Muscle layer of duodenum (tissue), 2 donors: ENCODE measurements around the gene IL11RA.

Experiments used
- H3K27ac ChIP-seq: one replicate; pipeline ENCODE4 v1.7.0; 2013; ENCODE audit warnings: mild to moderate bottlenecking, low read length
- H3K27me3 ChIP-seq: one replicate; pipeline ENCODE4 v1.7.0; 2013; ENCODE audit warnings: low read depth, mild to moderate bottlenecking, control low read depth, low read length
- H3K36me3 ChIP-seq, 2 donors: one replicate each; pipeline ENCODE4 v1.7.0; 2013; ENCODE audit warnings: low read length in 2 of 2, control low read depth in 1 of 2, mild to moderate bottlenecking in 1 of 2; ENCODE audit not compliant: insufficient read depth in 2 of 2, control insufficient read depth in 1 of 2
- H3K4me1 ChIP-seq, 2 donors: one replicate each; pipeline ENCODE4 v1.7.0; 2013; ENCODE audit warnings: low read length in 2 of 2, mild to moderate bottlenecking in 2 of 2, control low read depth in 1 of 2, moderate library complexity in 1 of 2; ENCODE audit not compliant: insufficient read depth in 2 of 2, control insufficient read depth in 1 of 2
- H3K4me3 ChIP-seq, 2 donors: one replicate each; pipeline ENCODE4 v1.7.0; 2013; ENCODE audit warnings: low read length in 2 of 2, low read depth in 1 of 2, mild to moderate bottlenecking in 1 of 2
- H3K9me3 ChIP-seq, 2 donors: one replicate each; pipeline ENCODE4 v1.7.0; 2013; ENCODE audit warnings: low read length in 2 of 2, control low read depth in 1 of 2, mild to moderate bottlenecking in 1 of 2; ENCODE audit not compliant: control insufficient read depth in 1 of 2
- donor health status: healthy.

The IL11RA gene

DNA sequence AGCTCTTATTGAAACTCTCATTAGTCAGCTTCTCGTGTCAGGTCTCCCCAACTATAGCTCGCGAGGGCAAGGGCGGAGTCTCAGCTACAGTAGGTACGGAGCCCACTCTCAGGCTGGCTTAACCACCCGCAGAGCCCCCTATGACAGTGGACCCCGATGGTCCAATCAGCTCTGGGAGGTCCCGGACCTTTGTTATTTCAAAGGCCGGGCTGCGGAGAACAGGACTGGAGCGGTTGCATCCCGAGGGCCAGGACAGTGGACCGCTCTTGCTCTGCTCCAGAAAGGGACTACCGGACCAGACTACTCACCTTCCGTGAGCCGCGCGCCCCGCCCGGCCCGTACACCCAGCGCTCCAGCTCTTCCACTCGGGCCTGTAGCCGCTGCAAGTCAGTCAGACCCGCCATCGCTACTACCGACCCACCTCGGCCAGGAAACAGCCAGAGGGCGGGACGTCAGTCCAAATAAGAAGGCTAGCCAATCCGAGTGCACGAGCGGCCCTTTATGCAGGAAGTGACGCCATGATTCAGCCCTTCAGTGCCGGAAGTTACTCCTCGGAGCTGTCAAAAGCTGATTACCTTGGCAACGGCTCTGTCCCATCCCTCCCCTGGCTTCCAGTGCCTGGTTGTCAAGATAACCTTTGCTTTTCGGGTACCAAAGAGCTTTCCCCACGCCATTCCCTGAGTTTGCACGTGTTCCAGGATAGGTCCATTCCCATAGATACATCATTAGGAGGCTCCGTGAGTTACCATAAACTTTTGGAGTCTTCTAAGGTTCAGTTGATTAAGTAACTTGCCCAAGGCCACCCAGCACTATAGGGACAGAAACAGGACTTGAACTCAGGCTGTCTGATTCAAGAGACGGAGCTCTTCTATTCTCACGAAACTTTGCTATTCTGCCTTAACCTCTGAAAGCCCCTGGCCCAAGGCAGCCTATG lies 31.7 kb upstream of the IL11RA start, which contains the start of gene DCTN3:
Gene DCTN3, minus strand, starts transcription at position 435 of the 934 bp plus-strand sequence. Its CDS starts 31 bp downstream, at position 404.
- H3K4me1 ChIP-seq = peaks cover 0 to 20% of the 10 kb centered on the region in 2 donors
- no peaks in the 10 kb centered on the region for H3K9me3 ChIP-seq
- H3K4me3 ChIP-seq = peak within 1 kb of the TSS; percentile 70 to 83
- peaks cover 30% of the 10 kb centered on the region for H3K27me3 ChIP-seq
- H3K36me3 ChIP-seq = peaks cover 30 to 35% of the 10 kb centered on the region in 2 donors
- no peak within 1 kb of the TSS for H3K27ac ChIP-seq

DNA sequence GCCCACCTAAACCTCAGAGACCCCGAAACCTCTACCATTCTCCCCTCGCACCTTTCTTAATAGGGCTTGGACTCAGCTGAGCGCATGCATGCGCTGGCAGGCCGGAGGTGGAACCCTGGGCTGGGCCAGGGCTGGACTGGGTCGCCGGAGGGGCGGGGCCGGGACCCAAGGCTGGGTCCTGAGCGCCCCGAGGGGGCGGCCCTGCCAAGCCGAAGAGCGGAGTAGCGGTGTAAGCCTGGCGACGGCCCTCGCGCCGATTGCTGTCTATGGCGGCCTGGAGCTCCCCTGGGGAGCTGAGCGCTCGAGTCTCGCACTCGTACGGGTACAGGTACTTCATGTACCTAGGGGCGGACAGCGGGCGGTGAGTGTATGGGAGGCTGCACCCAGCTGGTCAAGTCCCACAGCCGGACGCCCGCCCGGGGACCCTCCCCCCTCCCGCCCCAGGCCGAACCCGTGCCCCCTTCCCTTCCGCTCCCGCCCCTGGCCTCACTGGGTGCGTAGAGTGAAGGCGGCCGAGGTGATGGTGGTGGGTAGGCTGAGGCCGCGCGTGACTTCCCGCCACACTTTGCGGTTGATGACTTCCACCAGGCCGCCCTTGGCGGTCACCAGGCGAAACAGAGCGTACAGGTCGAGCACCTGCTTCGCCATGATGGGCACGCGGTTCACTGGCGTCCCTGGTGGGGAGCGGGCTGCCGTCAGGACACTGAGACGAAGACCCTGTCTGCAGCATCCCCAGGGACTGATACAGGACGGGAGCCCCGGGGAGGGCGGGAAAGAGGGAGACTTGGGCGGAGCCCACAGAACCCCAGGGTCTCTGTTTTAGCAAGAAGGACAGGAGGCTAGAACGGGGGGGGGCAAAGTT lies 28.4 kb upstream of the IL11RA start:
- H3K4me3 ChIP-seq = peak overlapping the region in 1 of 2 donors; percentile 10
- H3K36me3 ChIP-seq = peaks cover under 1 to 2% of the 10 kb centered on the region in 2 donors
- H3K27ac ChIP-seq = no peak overlapping the region
- no peaks in the 10 kb centered on the region for H3K9me3 ChIP-seq
- H3K27me3 ChIP-seq = peaks cover 62% of the 10 kb centered on the region
- H3K4me1 ChIP-seq = peaks cover 4 to 24% of the 10 kb centered on the region in 2 donors

DNA sequence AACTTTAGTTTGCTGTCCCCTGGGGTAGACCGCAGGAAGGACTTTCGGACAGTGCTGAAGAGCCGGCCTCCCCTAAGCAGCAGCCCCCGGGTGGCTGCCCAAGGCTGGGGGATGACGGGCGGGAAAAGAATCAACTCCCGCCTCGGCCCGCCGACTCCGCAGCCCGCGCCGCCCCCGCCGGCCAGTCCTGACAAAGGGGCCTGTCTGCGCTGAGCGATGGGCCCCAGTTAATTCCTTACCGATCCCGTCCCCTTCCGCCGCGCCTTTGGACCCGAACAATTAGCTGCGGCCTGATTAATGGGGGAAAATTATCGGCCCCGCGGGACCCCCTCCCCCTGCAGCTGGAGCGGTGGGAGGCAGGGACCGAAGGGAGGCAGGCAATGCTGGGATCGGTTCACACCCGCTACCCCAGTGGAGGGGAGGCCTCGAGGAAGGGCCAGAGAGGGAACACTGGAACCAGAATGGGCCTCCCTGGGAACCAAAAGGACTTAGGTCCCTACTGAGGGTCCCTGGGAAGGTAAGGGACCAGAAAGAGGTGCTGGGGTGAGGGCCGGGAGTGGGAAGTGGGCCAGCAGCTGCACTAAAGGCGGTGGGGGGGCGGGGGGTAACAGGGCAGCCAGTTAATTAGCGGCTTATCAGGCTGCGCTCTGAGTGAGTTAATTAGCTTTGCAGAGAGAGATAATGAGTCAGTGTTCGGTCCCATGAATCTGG lies 27.4 kb upstream of the IL11RA start:
- H3K9me3 ChIP-seq = no peaks in the 10 kb centered on the region
- H3K4me1 ChIP-seq = peaks cover 4 to 24% of the 10 kb centered on the region in 2 donors

DNA sequence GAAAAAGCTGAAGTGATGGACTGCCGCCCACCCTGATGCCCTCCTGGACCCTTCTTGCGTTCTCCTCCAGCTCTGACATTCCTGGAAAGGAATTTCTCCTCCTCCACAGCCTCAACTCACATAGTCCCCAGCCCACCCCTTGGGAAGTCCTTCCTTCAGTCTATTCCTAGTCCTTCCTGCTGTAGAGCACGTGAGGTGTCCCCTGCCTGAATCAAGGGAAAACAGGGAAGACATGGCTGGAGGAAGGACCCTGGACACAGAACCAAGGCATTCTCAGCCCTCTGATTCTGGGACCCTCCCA lies 26.8 kb upstream of the IL11RA start:
- Histone ChIP-seq H3K9me3 (no peaks in the 10 kb centered on the region), H3K4me3 (no peak overlapping the region), H3K36me3 (no peaks in the 10 kb centered on the region), H3K27ac (no peak overlapping the region), H3K4me1 (peaks cover 4 to 21% of the 10 kb centered on the region in 2 donors), H3K27me3 (peaks cover 70% of the 10 kb centered on the region)

More for the DNA sequence above, 27.4 kb upstream of the IL11RA start:
- peaks cover 69% of the 10 kb centered on the region for H3K27me3 ChIP-seq
- no peaks in the 10 kb centered on the region for H3K36me3 ChIP-seq
- H3K4me3 ChIP-seq = no peak overlapping the region
- H3K27ac ChIP-seq = no peak overlapping the region

DNA sequence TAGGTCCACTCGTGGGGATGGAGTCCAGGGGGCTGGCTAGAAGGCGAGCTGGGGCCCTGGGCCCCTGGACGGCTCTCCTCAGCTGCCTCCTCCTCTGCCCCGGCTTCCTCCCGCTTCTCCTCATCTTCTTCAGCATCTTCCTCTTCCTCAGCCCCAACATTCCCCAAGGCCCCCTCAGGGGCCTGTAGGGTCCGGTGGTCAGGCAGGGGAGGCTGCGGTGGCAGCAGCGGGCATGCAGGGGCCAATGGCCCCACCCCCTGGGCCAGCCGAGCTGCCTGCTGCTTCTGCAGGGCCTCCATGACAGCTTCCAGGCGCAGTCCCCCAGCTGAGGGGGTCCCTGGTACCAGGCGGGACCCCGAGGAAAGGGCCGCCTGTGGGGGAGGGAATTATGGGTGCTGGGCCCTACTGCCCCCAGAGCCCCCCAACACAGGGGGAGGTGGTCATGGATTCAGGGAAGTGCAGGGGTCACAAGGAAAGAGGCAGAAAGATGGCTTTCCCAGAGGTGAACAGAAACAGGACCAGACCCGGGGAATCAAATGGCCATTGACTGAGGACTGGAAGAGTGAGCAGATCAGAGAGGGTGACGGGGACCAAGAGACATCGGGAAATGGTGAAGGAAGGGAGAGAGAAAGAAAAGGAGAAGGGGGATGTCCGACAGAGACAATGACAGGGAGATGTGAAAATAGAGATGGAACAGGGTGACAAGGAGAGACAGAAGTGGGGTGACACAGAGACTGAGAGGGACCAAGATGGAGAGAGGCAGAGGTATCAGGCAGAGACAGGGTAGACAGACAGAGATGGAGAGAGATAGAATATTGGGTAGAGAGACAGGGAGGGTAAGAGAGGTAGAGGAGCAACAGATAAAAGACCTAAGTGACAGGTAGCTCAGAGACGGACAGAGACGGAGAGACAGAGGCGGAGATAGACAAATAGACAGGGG lies 24.0 kb upstream of the IL11RA start:
- Histone ChIP-seq H3K27me3 (peaks cover 61% of the 10 kb centered on the region), H3K27ac (no peak overlapping the region), H3K4me3 (peak overlapping the region; percentile 25 to 33), H3K36me3 (no peaks in the 10 kb centered on the region), H3K9me3 (no peaks in the 10 kb centered on the region), H3K4me1 (peaks cover 4 to 16% of the 10 kb centered on the region in 2 donors)

DNA sequence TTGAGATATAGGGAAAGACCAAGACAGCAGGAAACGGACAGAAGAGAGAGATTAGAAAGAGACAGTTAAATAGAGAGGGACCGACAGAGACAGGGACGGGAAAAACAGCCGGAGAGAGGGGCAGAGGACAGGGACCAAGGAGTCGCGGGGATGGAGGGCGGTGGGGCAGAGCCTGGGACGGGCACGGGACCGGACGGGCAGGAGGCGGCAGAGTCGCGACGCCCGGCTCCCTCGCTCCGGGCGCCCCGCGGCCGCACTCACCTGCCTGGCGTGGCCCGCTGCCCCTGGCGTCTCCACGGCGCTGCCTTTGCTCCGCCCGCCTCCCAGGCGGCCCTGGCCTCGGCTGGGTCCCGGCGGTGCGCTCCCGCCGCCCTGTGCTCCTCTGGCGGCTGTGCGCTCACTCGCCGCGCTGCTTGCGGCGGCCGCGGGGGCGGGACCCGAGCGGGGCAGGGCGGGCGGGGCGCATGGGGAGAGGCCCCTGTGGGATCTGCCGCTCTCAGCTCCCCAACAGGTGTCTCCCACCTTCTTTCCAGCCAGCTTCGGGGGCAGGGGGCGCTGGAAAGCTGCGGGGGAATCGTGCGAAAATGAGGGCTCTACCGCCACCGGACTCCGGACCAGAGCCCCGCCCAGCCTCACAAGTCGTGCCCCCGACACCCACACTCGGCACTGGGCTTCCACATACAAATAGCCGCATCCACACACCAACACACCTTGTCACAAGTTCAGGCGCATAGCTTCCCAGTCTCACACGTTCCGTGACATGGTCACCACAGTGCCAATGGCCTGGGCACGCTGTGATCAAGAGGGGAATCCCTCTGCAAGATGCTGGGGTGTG lies 23.1 kb upstream of the IL11RA start, which contains the start of gene ARID3C:
Gene ARID3C, minus strand, starts transcription at position 411 of the 835 bp plus-strand sequence. CDS start 1,052 bp downstream, outside the sequence.
- peaks cover 4 to 11% of the 10 kb centered on the region in 2 donors for H3K4me1 ChIP-seq
- no peaks in the 10 kb centered on the region for H3K36me3 ChIP-seq
- no peaks in the 10 kb centered on the region for H3K9me3 ChIP-seq
- no peak within 1 kb of the TSS for H3K27ac ChIP-seq
- H3K27me3 ChIP-seq = peaks cover 53% of the 10 kb centered on the region
- H3K4me3 ChIP-seq = peak within 1 kb of the TSS; percentile 33 to 49

DNA sequence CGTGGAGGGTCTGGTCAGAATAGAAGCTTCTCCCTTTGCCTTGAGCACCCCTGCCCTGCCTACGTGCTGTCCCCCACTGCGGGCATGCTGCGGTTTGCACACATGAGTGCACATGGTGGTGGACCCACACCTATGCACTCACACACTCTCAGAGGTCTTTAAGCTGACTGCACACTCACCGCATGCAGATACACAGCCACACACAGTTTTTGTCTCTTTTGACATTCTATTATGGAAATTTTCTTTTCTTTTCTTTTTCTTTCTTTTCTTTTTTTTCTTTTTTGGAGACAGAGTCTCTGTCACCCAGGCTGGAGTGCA lies 22.5 kb upstream of the IL11RA start:
- Histone ChIP-seq H3K4me3 (peak overlapping the region in 1 of 2 donors; percentile 49), H3K4me1 (peaks cover 4 to 11% of the 10 kb centered on the region in 2 donors), H3K27ac (no peak overlapping the region), H3K27me3 (peaks cover 47% of the 10 kb centered on the region), H3K9me3 (no peaks in the 10 kb centered on the region), H3K36me3 (no peaks in the 10 kb centered on the region)

DNA sequence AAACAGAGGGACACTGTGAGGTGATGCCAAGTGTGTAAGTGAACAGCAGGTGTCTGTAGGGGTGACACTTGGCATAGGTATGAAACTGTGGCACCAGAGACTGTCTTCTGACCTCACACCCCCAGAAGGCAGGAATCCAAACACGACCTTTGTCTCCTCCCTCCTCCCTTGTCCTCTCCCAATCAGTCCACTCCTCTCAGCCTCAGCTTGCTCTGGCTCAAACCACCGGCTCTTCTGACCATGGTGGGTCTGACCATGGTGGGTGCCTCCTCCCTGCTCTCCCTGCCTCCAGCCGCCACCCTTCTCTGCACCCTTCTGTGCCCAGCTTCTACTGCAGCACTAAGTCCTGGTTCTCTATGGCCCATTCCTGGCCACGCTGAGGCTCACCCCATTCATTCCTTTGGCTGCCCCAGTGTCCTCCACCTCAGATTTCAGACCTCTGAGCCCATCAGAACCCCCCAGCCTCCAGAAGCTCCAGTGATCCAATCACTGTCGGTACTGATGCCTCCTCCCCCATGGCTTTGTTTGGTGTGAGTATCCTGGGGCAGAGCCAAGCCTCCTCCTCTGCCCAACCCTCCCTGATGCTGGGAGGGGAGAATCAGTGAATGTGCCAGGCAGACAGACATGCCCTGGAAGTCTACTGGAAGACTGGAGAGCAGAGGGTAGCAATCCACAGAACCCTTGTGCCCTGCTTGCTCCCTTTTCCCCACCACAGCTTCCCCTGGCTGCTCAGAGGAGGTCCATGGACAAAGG lies 21.4 kb upstream of the IL11RA start:
- Histone ChIP-seq H3K36me3 (peaks cover 6 to 10% of the 10 kb centered on the region in 2 donors), H3K9me3 (no peaks in the 10 kb centered on the region), H3K27ac (no peak overlapping the region), H3K4me1 (peaks cover 4 to 13% of the 10 kb centered on the region in 2 donors), H3K4me3 (no peak overlapping the region), H3K27me3 (peaks cover 39% of the 10 kb centered on the region)

DNA sequence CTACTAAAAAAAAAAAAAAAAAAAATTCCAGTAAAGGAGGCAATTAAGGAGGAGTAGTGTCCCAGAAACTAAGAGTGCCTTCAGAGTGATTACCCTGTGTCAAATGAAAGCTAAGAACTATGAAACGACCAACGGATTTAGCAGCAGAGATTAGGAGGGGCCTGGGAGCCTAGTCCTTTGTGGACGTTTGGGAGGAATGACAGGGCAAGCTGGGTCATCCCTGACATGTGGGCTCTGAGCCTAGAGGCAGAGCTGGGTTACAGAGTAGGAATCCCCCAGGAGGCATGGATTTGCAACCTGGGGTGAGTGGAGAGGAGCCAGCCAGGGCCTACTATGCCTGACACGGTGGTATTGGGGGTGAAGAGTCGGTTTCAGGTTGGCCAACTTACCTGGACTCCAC lies 18.8 kb upstream of the IL11RA start:
- Histone ChIP-seq H3K36me3 (peaks cover 6 to 10% of the 10 kb centered on the region in 2 donors), H3K9me3 (no peaks in the 10 kb centered on the region), H3K4me3 (no peak overlapping the region), H3K27ac (no peak overlapping the region), H3K27me3 (peaks cover 13% of the 10 kb centered on the region), H3K4me1 (peaks cover 9 to 28% of the 10 kb centered on the region in 2 donors)
